Measurements from ENCODE around the gene IFI27L2.

The IFI27L2 gene

GRCh38 chr14:94164685-94165431 is 35.5 kb upstream of the IFI27L2 start:
- H3K27me3 ChIP-seq (ENCODE audit: insufficient read depth, poor library complexity, severe bottlenecking) = no peaks in the 10 kb centered on the region
- no peak for DNase-seq (ENCODE audit: low read depth in 1 of 2, low spot score in 1 of 2)
- no peak for TF ChIP-seq CTCF (IDR thresholded peaks at IDR 0.05; ENCODE audit: insufficient read depth, low read length)
- TF ChIP-seq REST (IDR thresholded peaks at IDR 0.05; ENCODE audit: insufficient replicate concordance, low read depth) = no peak
- no peak for TF ChIP-seq GABPA (IDR thresholded peaks at IDR 0.05; ENCODE audit: low read depth)
- no peak for TF ChIP-seq POLR2AphosphoS5 (IDR thresholded peaks at IDR 0.05; ENCODE audit: low read depth)
- no peak for TF ChIP-seq SPI1 (IDR thresholded peaks at IDR 0.05; ENCODE audit: borderline replicate concordance, low read depth)
- H3K4me3 ChIP-seq (replicated peaks; ENCODE audit: insufficient read depth, low read length) = no peak overlapping the region
- no peak overlapping the region for H3K27ac ChIP-seq (replicated peaks)

- no peak for DNase-seq (ENCODE audit: low read depth in 1 of 2, low spot score in 1 of 2)
- no peak overlapping the region for H3K4me3 ChIP-seq (replicated peaks; ENCODE audit: insufficient read depth, low read length)
- no peak overlapping the region for H3K27ac ChIP-seq (replicated peaks)
- TF ChIP-seq CTCF (IDR thresholded peaks at IDR 0.05; ENCODE audit: insufficient read depth, low read length) = no peak
- no peak for TF ChIP-seq REST (IDR thresholded peaks at IDR 0.05; ENCODE audit: insufficient replicate concordance, low read depth)
- no peak for TF ChIP-seq SPI1 (IDR thresholded peaks at IDR 0.05; ENCODE audit: borderline replicate concordance, low read depth)
- no peak for TF ChIP-seq GABPA (IDR thresholded peaks at IDR 0.05; ENCODE audit: low read depth)
- no peak for TF ChIP-seq POLR2AphosphoS5 (IDR thresholded peaks at IDR 0.05; ENCODE audit: low read depth)
- no peaks in the 10 kb centered on the region for H3K27me3 ChIP-seq (ENCODE audit: insufficient read depth, poor library complexity, severe bottlenecking)
Observed at GRCh38 chr14:94163796-94164195, 34.4 kb upstream of the IFI27L2 start.

- H3K4me3 ChIP-seq (replicated peaks; ENCODE audit: insufficient read depth, low read length) = no peak overlapping the region
- no peak for DNase-seq (ENCODE audit: low read depth in 1 of 2, low spot score in 1 of 2)
- H3K27me3 ChIP-seq (ENCODE audit: insufficient read depth, poor library complexity, severe bottlenecking) = no peaks in the 10 kb centered on the region
- H3K27ac ChIP-seq (replicated peaks) = no peak overlapping the region
- TF ChIP-seq GABPA (IDR thresholded peaks at IDR 0.05; ENCODE audit: low read depth) (no peak), CTCF (IDR thresholded peaks at IDR 0.05; ENCODE audit: insufficient read depth, low read length) (no peak), POLR2AphosphoS5 (IDR thresholded peaks at IDR 0.05; ENCODE audit: low read depth) (no peak), SPI1 (IDR thresholded peaks at IDR 0.05; ENCODE audit: borderline replicate concordance, low read depth) (no peak), REST (IDR thresholded peaks at IDR 0.05; ENCODE audit: insufficient replicate concordance, low read depth) (no peak)
Observed at GRCh38 chr14:94162466-94162865, 33.1 kb upstream of the IFI27L2 start.

Data from HL-60 (cell line).